H1 (cell line): Measurements from ENCODE around the gene ABHD12.

Source experiments
- KDM4A ChIP-seq: IDR thresholded peaks from one replicate; pipeline ENCODE4 v1.7.1; 2012; ENCODE audit warnings: low read depth, mild to moderate bottlenecking, moderate library complexity, low read length, inconsistent platforms; ENCODE audit not compliant: severe bottlenecking
- POLR2AphosphoS5 ChIP-seq: IDR thresholded peaks from 2 replicates; pipeline ENCODE4 v1.6.1; 2011; ENCODE audit warnings: low read depth, low read length
- SIRT6 ChIP-seq: IDR thresholded peaks from one replicate; pipeline ENCODE4 v1.7.1; 2012; ENCODE audit warnings: low read length, inconsistent platforms
- TCF12 ChIP-seq: IDR thresholded peaks from 2 replicates; pipeline ENCODE4 v1.6.1; 2011; ENCODE audit warnings: low read depth, mild to moderate bottlenecking, low read length
- TF ChIP-seq, protein P1 (sequence below): IDR thresholded peaks from 2 replicates; pipeline ENCODE4 v1.6.1; 2012; ENCODE audit warnings: low read length, inconsistent platforms

DNA sequence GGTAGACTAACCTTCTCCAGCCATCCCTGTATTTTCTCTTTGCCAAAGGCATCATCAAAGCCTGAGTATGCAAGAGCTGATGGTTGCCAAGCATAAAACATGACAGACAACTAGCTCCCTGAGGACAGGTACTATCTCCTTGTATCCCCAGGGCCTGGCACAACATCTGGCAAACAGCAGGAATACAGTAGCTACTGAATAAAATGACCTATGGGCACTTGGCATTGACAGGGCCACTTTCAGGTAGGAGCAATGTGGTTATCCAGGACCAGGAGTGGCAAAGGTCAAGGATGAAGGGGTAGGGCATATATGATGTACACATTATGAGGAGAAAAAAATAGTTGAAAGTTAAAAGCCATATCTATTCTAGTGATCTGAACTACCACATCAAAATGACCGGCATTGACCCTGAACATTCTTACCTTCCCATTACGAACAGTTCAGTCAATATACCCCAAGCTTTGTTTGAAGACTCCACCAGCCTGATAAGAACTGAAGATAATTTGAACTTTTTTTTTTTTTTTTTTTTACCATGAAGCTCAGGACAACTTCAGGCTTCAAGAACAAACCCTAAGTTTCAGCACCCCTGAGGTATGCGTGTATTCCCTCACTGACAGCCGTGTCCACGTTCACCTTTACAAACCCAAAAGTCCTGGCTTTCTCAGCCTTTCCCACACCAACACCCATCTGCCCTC is 12.3 kb downstream of the ABHD12 start:
- TF ChIP-seq POLR2AphosphoS5, result no peak
- no peak for TF ChIP-seq TCF12
- TF ChIP-seq, protein P1, sequence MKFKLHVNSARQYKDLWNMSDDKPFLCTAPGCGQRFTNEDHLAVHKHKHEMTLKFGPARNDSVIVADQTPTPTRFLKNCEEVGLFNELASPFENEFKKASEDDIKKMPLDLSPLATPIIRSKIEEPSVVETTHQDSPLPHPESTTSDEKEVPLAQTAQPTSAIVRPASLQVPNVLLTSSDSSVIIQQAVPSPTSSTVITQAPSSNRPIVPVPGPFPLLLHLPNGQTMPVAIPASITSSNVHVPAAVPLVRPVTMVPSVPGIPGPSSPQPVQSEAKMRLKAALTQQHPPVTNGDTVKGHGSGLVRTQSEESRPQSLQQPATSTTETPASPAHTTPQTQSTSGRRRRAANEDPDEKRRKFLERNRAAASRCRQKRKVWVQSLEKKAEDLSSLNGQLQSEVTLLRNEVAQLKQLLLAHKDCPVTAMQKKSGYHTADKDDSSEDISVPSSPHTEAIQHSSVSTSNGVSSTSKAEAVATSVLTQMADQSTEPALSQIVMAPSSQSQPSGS, result no peak
- TF ChIP-seq SIRT6, result no peak
- no peak for TF ChIP-seq KDM4A
